ENCODE measurements around the gene ZMPSTE24.

DNA sequence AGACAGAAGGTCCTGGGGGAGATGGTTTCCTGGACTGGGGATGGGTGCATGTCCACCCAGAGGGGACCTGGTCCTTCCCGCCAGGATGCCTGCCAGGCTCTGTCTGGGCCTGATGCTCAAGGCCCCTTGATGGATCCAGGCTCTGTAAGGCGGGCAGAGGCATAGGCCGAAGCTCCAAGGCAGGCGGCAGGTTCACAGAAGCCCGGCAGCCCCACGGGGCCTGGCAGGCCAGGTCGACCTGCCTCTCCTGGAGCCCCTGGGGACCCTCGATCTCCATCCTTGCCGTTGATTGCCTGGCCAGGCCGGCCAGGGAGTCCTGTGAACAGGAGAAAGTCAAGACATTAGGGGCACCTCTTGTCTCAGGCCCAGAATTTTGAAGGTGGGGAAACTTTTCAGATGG, 43.0 kb downstream of the ZMPSTE24 start:
- TF ChIP-seq EP300 (conservative IDR thresholded peaks at IDR 0.05; ENCODE audit: poor library complexity, severe bottlenecking) (no peak), POLR2AphosphoS5 (IDR thresholded peaks at IDR 0.05) (no peak)
- TF ChIP-seq, protein P1, sequence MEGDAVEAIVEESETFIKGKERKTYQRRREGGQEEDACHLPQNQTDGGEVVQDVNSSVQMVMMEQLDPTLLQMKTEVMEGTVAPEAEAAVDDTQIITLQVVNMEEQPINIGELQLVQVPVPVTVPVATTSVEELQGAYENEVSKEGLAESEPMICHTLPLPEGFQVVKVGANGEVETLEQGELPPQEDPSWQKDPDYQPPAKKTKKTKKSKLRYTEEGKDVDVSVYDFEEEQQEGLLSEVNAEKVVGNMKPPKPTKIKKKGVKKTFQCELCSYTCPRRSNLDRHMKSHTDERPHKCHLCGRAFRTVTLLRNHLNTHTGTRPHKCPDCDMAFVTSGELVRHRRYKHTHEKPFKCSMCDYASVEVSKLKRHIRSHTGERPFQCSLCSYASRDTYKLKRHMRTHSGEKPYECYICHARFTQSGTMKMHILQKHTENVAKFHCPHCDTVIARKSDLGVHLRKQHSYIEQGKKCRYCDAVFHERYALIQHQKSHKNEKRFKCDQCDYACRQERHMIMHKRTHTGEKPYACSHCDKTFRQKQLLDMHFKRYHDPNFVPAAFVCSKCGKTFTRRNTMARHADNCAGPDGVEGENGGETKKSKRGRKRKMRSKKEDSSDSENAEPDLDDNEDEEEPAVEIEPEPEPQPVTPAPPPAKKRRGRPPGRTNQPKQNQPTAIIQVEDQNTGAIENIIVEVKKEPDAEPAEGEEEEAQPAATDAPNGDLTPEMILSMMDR (IDR thresholded peaks at IDR 0.05; ENCODE audit: poor library complexity, severe bottlenecking) = no peak
- TF ChIP-seq, protein P2, sequence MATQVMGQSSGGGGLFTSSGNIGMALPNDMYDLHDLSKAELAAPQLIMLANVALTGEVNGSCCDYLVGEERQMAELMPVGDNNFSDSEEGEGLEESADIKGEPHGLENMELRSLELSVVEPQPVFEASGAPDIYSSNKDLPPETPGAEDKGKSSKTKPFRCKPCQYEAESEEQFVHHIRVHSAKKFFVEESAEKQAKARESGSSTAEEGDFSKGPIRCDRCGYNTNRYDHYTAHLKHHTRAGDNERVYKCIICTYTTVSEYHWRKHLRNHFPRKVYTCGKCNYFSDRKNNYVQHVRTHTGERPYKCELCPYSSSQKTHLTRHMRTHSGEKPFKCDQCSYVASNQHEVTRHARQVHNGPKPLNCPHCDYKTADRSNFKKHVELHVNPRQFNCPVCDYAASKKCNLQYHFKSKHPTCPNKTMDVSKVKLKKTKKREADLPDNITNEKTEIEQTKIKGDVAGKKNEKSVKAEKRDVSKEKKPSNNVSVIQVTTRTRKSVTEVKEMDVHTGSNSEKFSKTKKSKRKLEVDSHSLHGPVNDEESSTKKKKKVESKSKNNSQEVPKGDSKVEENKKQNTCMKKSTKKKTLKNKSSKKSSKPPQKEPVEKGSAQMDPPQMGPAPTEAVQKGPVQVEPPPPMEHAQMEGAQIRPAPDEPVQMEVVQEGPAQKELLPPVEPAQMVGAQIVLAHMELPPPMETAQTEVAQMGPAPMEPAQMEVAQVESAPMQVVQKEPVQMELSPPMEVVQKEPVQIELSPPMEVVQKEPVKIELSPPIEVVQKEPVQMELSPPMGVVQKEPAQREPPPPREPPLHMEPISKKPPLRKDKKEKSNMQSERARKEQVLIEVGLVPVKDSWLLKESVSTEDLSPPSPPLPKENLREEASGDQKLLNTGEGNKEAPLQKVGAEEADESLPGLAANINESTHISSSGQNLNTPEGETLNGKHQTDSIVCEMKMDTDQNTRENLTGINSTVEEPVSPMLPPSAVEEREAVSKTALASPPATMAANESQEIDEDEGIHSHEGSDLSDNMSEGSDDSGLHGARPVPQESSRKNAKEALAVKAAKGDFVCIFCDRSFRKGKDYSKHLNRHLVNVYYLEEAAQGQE (IDR thresholded peaks at IDR 0.05; ENCODE audit: borderline replicate concordance) = no peak

All from neural cell (in vitro differentiated cells).